ENCODE results near the gene FFAR1.

- TF ChIP-seq CTCF (conservative IDR thresholded peaks at IDR 0.05) (no peak), EZH2 (IDR thresholded peaks at IDR 0.05; ENCODE audit: low read depth) (no peak)
These were observed 7.2 kb downstream of the FFAR1 start for GRCh38 chr19:35354898-35355297.

All from PC-9 (cell line).